GM23338 (cell line): ENCODE measurements around the gene CHCT1. TPM values are rescaled to one million over a fixed set of nuclear protein-coding genes. Genes with fewer than 3 reads are reported as not detected.

Experiments used
- ATAC-seq: fragments of 200-7000 bp; cut with Tn5 transposase; 3 replicates; pipeline ENCODE4 v1.9.1; 2020
- DNase-seq: peaks from one replicate; pipeline ENCODE4 v3.0.0-alpha.2; 2015; ENCODE audit warnings: low spot score
- H2AFZ ChIP-seq: fragments of 200-600 bp; sonication (generic); 2 replicates; pipeline ENCODE4 v1.8.0; 2016; ENCODE audit warnings: antibody characterized with exemption, mild to moderate bottlenecking, moderate library complexity
- H3F3A ChIP-seq: fragments of 200-600 bp; sonication (generic); replicated peaks from 2 replicates; pipeline ENCODE4 v1.8.0; 2017; ENCODE audit warnings: antibody characterized with exemption, mixed run types, low read depth
- H3K27ac ChIP-seq: fragments of 200-600 bp; sonication (generic); 2 replicates; pipeline ENCODE4 v1.6.1; 2016; ENCODE audit warnings: low read depth
- H3K27me3 ChIP-seq: fragments of 200-600 bp; sonication (generic); 2 replicates; pipeline ENCODE4 v1.8.0; 2016; ENCODE audit warnings: mild to moderate bottlenecking, mixed run types, moderate library complexity; ENCODE audit not compliant: insufficient read depth
- H3K36me3 ChIP-seq: fragments of 200-600 bp; sonication (generic); 2 replicates; pipeline ENCODE4 v1.8.0; 2016; ENCODE audit warnings: mild to moderate bottlenecking; ENCODE audit not compliant: insufficient read depth
- H3K4me1 ChIP-seq: fragments of 200-600 bp; sonication (generic); 2 replicates; pipeline ENCODE4 v1.8.0; 2016; ENCODE audit warnings: mild to moderate bottlenecking, moderate library complexity; ENCODE audit not compliant: insufficient read depth
- H3K4me2 ChIP-seq: fragments of 200-600 bp; sonication (generic); 2 replicates; pipeline ENCODE4 v1.7.1; 2017; ENCODE audit warnings: mixed run types
- H3K4me3 ChIP-seq: fragments of 200-600 bp; sonication (generic); 2 replicates; pipeline ENCODE4 v1.6.1; 2016; ENCODE audit warnings: mixed run types
- H3K79me2 ChIP-seq: fragments of 200-600 bp; sonication (generic); replicated peaks from 2 replicates; pipeline ENCODE4 v1.8.0; 2017; ENCODE audit warnings: mild to moderate bottlenecking; ENCODE audit not compliant: insufficient read depth
- H3K9me2 ChIP-seq: fragments of 200-600 bp; sonication (generic); 2 replicates; pipeline ENCODE4 v1.8.0; 2017; ENCODE audit not compliant: insufficient read depth
- H4K20me1 ChIP-seq: fragments of 200-600 bp; sonication (generic); replicated peaks from 2 replicates; pipeline ENCODE4 v1.8.0; 2017; ENCODE audit warnings: mild to moderate bottlenecking; ENCODE audit not compliant: insufficient read depth
- H3K27ac Mint-ChIP-seq: 2 replicates; pipeline ENCODE4 v1.8.0; 2020; ENCODE audit warnings: inconsistent platforms, mild to moderate bottlenecking, moderate library complexity, mixed read lengths
- H3K27me3 Mint-ChIP-seq: 3 replicates; pipeline ENCODE4 v1.8.0; 2022; ENCODE audit warnings: low read depth, mild to moderate bottlenecking, moderate library complexity, mixed read lengths, inconsistent platforms; ENCODE audit not compliant: insufficient read depth, poor library complexity
- H3K36me3 Mint-ChIP-seq: 3 replicates; pipeline ENCODE4 v1.8.0; 2021; ENCODE audit warnings: low read depth, mild to moderate bottlenecking, inconsistent platforms, moderate library complexity, mixed read lengths
- H3K4me1 Mint-ChIP-seq: 3 replicates; pipeline ENCODE4 v1.8.0; 2020; ENCODE audit warnings: mild to moderate bottlenecking, inconsistent platforms, mixed read lengths
- H3K4me3 Mint-ChIP-seq: 3 replicates; pipeline ENCODE4 v1.8.0; 2021; ENCODE audit warnings: moderate library complexity, mild to moderate bottlenecking, inconsistent platforms, mixed read lengths
- H3K9me3 Mint-ChIP-seq: 3 replicates; pipeline ENCODE4 v1.8.0; 2020; ENCODE audit warnings: moderate library complexity, mild to moderate bottlenecking, inconsistent platforms, mixed read lengths
- CTCF ChIP-seq, 2 experiments: fragments of 200-600 bp in 1 of 2; sonication (generic) in 1 of 2; conservative IDR thresholded peaks; 2 replicates each; pipeline versions ENCODE4 v1.5.1 to v1.6.1; 2016 to 2017; ENCODE audit warnings: antibody characterized with exemption in 2 of 2, low read depth in 2 of 2, mild to moderate bottlenecking in 2 of 2, moderate library complexity in 1 of 2
- ETS1 ChIP-seq: IDR thresholded peaks from 2 replicates; pipeline ENCODE4 v1.6.1; 2016; ENCODE audit warnings: antibody characterized with exemption
- NANOG ChIP-seq: IDR thresholded peaks from 2 replicates; pipeline ENCODE4 v1.6.1; 2016; ENCODE audit warnings: antibody characterized with exemption, borderline replicate concordance
- POLR2AphosphoS5 ChIP-seq: IDR thresholded peaks from 2 replicates; pipeline ENCODE4 v1.6.1; 2016; ENCODE audit warnings: antibody characterized with exemption, low read depth
- REST ChIP-seq: IDR thresholded peaks from one replicate; pipeline ENCODE4 v1.6.1; 2018; ENCODE audit warnings: antibody characterized with exemption; ENCODE audit not compliant: unreplicated experiment
- STAT1 ChIP-seq: IDR thresholded peaks from one replicate; pipeline ENCODE4 v1.6.1; 2016; ENCODE audit warnings: antibody characterized with exemption; ENCODE audit not compliant: unreplicated experiment
- ZNF114 ChIP-seq: fragments of 250-450 bp; sonication (Bioruptor Pico); IDR thresholded peaks from 2 replicates; pipeline ENCODE4 v1.5.0; 2020; ENCODE audit warnings: mild to moderate bottlenecking, moderate library complexity
- polyA plus RNA-seq: library from polyadenylated mRNA; unstranded; fragments of >200 nt; fragmentation: Nextera tagmentation; extraction: Ambion mirVana; gene quantifications from 2 replicates; pipeline ENCODE4 v1.2.1, GENCODE V29; 2016
- total RNA-seq: library from RNA; depleted of rRNA; stranded (reverse); fragments of >200 nt; shearing (Covaris generic); gene quantifications from 2 replicates; pipeline ENCODE4 v1.2.3, GENCODE V29; 2014
- TF ChIP-seq, protein P1 (sequence below): fragments of 250-450 bp; sonication (Bioruptor Pico); IDR thresholded peaks from 2 replicates; pipeline ENCODE4 v1.5.0; 2020; ENCODE audit warnings: mild to moderate bottlenecking, moderate library complexity

CHCT1 gene
- total and polyA plus RNA-seq, 2 experiments from 2014 or later, result 0.61 TPM; not detected in 1

DNA sequence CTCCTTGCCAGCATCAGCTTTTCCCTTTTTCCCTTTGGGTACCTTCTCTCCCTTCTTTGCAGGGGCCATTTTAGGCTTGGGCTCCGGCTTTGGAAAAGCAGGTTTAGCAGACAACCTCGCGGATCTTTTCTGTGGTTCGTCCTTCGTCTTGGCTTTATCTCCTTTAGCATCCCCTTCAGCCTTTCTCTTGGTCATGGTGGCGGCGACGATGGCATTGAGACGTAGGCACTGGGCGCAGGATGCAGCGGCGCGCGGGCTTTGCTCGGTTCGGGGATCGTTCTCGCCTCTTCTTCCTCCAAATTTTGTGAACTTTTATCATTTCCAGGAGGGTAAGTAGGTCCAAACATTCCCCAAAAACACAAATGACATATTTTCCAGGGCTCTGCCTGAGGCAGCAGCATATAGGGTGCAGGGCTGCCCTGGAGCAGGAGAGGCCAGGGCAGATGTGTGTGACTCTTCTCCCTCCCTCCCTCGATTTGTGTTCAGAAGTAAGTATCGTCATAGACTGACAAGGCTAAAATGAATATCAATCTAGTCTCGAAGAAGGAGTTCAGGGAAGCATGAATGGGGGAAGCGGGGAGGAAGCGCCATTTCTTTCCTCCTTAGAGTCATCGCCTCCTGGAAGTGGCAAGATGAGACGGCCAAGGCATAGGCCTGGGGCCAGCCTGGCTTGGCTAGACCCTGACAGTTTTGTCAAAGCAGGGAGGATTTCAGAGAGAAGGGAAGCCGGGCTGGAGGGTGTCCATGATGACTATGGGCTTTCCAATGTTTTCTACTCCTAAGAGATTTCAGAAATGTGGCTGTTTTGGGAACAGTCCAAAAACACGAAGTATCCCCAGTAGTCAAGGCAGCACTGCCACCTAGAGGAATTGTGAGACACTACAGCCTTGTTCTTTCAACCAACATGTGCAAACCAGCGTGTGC lies 13.2 kb downstream of the CHCT1 start (continued):
- TF ChIP-seq, protein P1, sequence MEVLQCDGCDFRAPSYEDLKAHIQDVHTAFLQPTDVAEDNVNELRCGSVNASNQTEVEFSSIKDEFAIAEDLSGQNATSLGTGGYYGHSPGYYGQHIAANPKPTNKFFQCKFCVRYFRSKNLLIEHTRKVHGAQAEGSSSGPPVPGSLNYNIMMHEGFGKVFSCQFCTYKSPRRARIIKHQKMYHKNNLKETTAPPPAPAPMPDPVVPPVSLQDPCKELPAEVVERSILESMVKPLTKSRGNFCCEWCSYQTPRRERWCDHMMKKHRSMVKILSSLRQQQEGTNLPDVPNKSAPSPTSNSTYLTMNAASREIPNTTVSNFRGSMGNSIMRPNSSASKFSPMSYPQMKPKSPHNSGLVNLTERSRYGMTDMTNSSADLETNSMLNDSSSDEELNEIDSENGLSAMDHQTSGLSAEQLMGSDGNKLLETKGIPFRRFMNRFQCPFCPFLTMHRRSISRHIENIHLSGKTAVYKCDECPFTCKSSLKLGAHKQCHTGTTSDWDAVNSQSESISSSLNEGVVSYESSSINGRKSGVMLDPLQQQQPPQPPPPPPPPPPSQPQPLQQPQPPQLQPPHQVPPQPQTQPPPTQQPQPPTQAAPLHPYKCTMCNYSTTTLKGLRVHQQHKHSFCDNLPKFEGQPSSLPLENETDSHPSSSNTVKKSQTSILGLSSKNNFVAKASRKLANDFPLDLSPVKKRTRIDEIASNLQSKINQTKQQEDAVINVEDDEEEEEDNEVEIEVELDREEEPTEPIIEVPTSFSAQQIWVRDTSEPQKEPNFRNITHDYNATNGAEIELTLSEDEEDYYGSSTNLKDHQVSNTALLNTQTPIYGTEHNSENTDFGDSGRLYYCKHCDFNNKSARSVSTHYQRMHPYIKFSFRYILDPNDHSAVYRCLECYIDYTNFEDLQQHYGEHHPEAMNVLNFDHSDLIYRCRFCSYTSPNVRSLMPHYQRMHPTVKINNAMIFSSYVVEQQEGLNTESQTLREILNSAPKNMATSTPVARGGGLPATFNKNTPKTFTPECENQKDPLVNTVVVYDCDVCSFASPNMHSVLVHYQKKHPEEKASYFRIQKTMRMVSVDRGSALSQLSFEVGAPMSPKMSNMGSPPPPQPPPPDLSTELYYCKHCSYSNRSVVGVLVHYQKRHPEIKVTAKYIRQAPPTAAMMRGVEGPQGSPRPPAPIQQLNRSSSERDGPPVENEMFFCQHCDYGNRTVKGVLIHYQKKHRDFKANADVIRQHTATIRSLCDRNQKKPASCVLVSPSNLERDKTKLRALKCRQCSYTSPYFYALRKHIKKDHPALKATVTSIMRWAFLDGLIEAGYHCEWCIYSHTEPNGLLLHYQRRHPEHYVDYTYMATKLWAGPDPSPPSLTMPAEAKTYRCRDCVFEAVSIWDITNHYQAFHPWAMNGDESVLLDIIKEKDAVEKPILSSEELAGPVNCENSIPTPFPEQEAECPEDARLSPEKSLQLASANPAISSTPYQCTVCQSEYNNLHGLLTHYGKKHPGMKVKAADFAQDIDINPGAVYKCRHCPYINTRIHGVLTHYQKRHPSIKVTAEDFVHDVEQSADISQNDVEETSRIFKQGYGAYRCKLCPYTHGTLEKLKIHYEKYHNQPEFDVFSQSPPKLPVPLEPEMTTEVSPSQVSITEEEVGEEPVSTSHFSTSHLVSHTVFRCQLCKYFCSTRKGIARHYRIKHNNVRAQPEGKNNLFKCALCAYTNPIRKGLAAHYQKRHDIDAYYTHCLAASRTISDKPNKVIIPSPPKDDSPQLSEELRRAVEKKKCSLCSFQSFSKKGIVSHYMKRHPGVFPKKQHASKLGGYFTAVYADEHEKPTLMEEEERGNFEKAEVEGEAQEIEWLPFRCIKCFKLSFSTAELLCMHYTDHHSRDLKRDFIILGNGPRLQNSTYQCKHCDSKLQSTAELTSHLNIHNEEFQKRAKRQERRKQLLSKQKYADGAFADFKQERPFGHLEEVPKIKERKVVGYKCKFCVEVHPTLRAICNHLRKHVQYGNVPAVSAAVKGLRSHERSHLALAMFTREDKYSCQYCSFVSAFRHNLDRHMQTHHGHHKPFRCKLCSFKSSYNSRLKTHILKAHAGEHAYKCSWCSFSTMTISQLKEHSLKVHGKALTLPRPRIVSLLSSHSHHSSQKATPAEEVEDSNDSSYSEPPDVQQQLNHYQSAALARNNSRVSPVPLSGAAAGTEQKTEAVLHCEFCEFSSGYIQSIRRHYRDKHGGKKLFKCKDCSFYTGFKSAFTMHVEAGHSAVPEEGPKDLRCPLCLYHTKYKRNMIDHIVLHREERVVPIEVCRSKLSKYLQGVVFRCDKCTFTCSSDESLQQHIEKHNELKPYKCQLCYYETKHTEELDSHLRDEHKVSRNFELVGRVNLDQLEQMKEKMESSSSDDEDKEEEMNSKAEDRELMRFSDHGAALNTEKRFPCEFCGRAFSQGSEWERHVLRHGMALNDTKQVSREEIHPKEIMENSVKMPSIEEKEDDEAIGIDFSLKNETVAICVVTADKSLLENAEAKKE (CRISPR knock-in tag), result no peak

GRCh38 chr17:60436676-60437075 lies 14.4 kb downstream of the CHCT1 start:
- peaks cover 21% of the 10 kb centered on the region for H3K36me3 Mint-ChIP-seq
- TF ChIP-seq POLR2AphosphoS5 (no peak), ZNF114 (CRISPR knock-in tag) (no peak), STAT1 (no peak), CTCF (conservative IDR thresholded peaks at IDR 0.05; ENCODE audit: low read depth in 2 of 2) (no peak), NANOG (no peak), ETS1 (no peak), REST (no peak)

More at GRCh38 chr17:60436676-60437075, 14.4 kb downstream of the CHCT1 start:
- Mint-ChIP-seq H3K27ac (no peak overlapping the region), H3K27me3 (peaks cover 4% of the 10 kb centered on the region), H3K4me1 (peaks cover 5% of the 10 kb centered on the region), H3K4me3 (no peak overlapping the region), H3K9me3 (peaks cover 31% of the 10 kb centered on the region)
- peak overlapping the region; percentile 38; the same call in 1 of the 2 replicates for H2AFZ ChIP-seq
- H3K9me2 ChIP-seq, result no peaks in the 10 kb centered on the region
- no peaks in the 10 kb centered on the region for H3K27me3 ChIP-seq
- no peak for DNase-seq
- no peak overlapping the region for H3K4me2 ChIP-seq
- no peaks in the 10 kb centered on the region for H3K79me2 ChIP-seq
- no peak for ATAC-seq
- H3K4me3 ChIP-seq, result no peak overlapping the region
- no peaks in the 10 kb centered on the region for H3F3A ChIP-seq
- no peaks in the 10 kb centered on the region for H3K36me3 ChIP-seq
- H3K27ac ChIP-seq, result no peak overlapping the region
- no peaks in the 10 kb centered on the region for H4K20me1 ChIP-seq
- peaks cover 6% of the 10 kb centered on the region; the same call in 1 of the 2 replicates for H3K4me1 ChIP-seq
